Endothelial cell of umbilical vein (primary cell): Measurements from ENCODE around the gene TECTB. TPM values are rescaled to one million over a fixed set of nuclear protein-coding genes. Genes with fewer than 3 reads are reported as not detected.

Experiments used
- BruUV-seq: library from RNA; stranded (reverse); fragments of 400-500 nt; replicated peaks from 2 replicates; lab custom pipeline; 2021; lab: Mats Ljungman, UMichigan
- CTCF ChIA-PET: fragments of 300-600, 350-600 bp; sonication (Branson Sonifier 250); formaldehyde crosslinking; loops from one replicate; lab custom pipeline; 2021; ENCODE audit warnings: antibody characterized with exemption, inconsistent platforms; lab: Charles Lee
- POLR2A ChIA-PET: fragments of 300-600, 350-600 bp; sonication (Branson Sonifier 250); formaldehyde crosslinking; loops from one replicate; lab custom pipeline; 2021; ENCODE audit warnings: antibody characterized with exemption, inconsistent platforms; lab: Charles Lee
- DNase-seq: peaks from one replicate; pipeline ENCODE4 v3.0.0-alpha.2; 2011; ENCODE audit warnings: low read depth, low spot score
- FAIRE-seq: peaks from 2 replicates; lab custom pipeline; 2011; peaks lifted over from hg19 to GRCh38; lab: Jason Lieb, UNC
- H2AFZ ChIP-seq: 2 replicates; pipeline ENCODE4 v1.6.0; 2012; ENCODE audit warnings: low read depth, low read length, control low read depth, inconsistent platforms
- H3K27ac ChIP-seq: 2 replicates; pipeline ENCODE4 v1.5.1; 2011; ENCODE audit warnings: low read depth, mild to moderate bottlenecking, control low read depth, low read length, moderate library complexity; ENCODE audit not compliant: insufficient read depth
- H3K27me3 ChIP-seq, 2 experiments: 2 replicates each; pipeline versions ENCODE4 v1.6.0 to v1.6.1; 2011; ENCODE audit warnings: low read length in 2 of 2, mixed read lengths in 1 of 2; ENCODE audit not compliant: control insufficient read depth in 2 of 2, insufficient read depth in 2 of 2
- H3K36me3 ChIP-seq, 2 experiments: 2 replicates in 1 of 2; 3 replicates in 1 of 2; pipeline ENCODE4 v1.5.1; 2011; ENCODE audit warnings: low read length in 2 of 2, mild to moderate bottlenecking in 1 of 2, moderate library complexity in 1 of 2; ENCODE audit not compliant: control insufficient read depth in 2 of 2, insufficient read depth in 2 of 2; ENCODE audit errors: extremely low read depth in 1 of 2
- H3K4me1 ChIP-seq: 3 replicates; pipeline ENCODE4 v1.5.1; 2011; ENCODE audit warnings: mild to moderate bottlenecking, low read length; ENCODE audit not compliant: control insufficient read depth, insufficient read depth; ENCODE audit errors: extremely low read depth
- H3K4me2 ChIP-seq: 2 replicates; pipeline ENCODE4 v1.6.1; 2011; ENCODE audit warnings: low read length, control low read depth, mixed read lengths; ENCODE audit not compliant: insufficient read depth
- H3K4me3 ChIP-seq, 3 experiments: fragments of 200-600 bp in 1 of 3; sonication (generic), shearing (Covaris generic) in 1 of 3; replicated peaks in 1 of 3; 2 replicates each; pipeline ENCODE4 v1.5.1; 2011 to 2016; ENCODE audit warnings: control low read depth in 3 of 3, low read length in 3 of 3, mild to moderate bottlenecking in 2 of 3, inconsistent platforms in 1 of 3, low read depth in 1 of 3, moderate library complexity in 1 of 3; ENCODE audit not compliant: insufficient read depth in 1 of 3
- H3K79me2 ChIP-seq: 2 replicates; pipeline ENCODE4 v1.6.0; 2012; ENCODE audit warnings: low read length, inconsistent platforms; ENCODE audit not compliant: control insufficient read depth, insufficient read depth
- H3K9ac ChIP-seq: replicated peaks from 2 replicates; pipeline ENCODE3; 2011; ENCODE audit warnings: low read length, control low read depth; ENCODE audit not compliant: insufficient read depth; ENCODE audit errors: extremely low read depth
- H3K9me1 ChIP-seq: replicated peaks from 3 replicates; pipeline ENCODE4 v1.6.0; 2011; ENCODE audit warnings: mild to moderate bottlenecking, low read length; ENCODE audit not compliant: control insufficient read depth, insufficient read depth; ENCODE audit errors: extremely low read depth
- H3K9me3 ChIP-seq: replicated peaks from 2 replicates; pipeline ENCODE4 v1.5.1; 2012; ENCODE audit warnings: low read length, inconsistent platforms; ENCODE audit not compliant: control insufficient read depth, insufficient read depth
- H4K20me1 ChIP-seq: replicated peaks from 2 replicates; pipeline ENCODE3; 2011; ENCODE audit warnings: mild to moderate bottlenecking, low read length; ENCODE audit not compliant: control insufficient read depth, insufficient read depth; ENCODE audit errors: extremely low read depth
- EZH2 ChIP-seq: IDR thresholded peaks from 2 replicates; pipeline ENCODE4 v1.6.1; 2012; ENCODE audit warnings: borderline replicate concordance, low read depth, mild to moderate bottlenecking, moderate library complexity, low read length, inconsistent platforms; ENCODE audit not compliant: severe bottlenecking
- FOS ChIP-seq: IDR thresholded peaks from 2 replicates; pipeline ENCODE4 v1.6.1; 2011; ENCODE audit warnings: mild to moderate bottlenecking, low read length, moderate library complexity, borderline replicate concordance; ENCODE audit not compliant: insufficient read depth
- GATA2 ChIP-seq: IDR thresholded peaks from 2 replicates; pipeline ENCODE4 v1.7.0; 2011; ENCODE audit warnings: low read depth, mild to moderate bottlenecking, moderate library complexity, mixed read lengths, low read length; ENCODE audit not compliant: insufficient read length, insufficient read depth
- JUN ChIP-seq: IDR thresholded peaks from 2 replicates; pipeline ENCODE4 v1.6.1; 2011; ENCODE audit warnings: borderline replicate concordance, low read depth; ENCODE audit not compliant: insufficient read length, insufficient read depth
- MYC ChIP-seq: IDR thresholded peaks from one replicate; pipeline ENCODE4 v1.6.1; 2011; ENCODE audit warnings: mild to moderate bottlenecking, low read depth, low read length
- POLR2A ChIP-seq: IDR thresholded peaks from 2 replicates; pipeline ENCODE4 v1.6.1; 2012; ENCODE audit warnings: low read depth, mild to moderate bottlenecking, control low read depth, low read length
- POLR2AphosphoS5 ChIP-seq: IDR thresholded peaks from 2 replicates; pipeline ENCODE4 v1.6.1; 2012; ENCODE audit warnings: low read depth, mild to moderate bottlenecking, control low read depth, low read length, moderate library complexity; ENCODE audit not compliant: insufficient read depth
- dilution Hi-C: fragments of 300-500 bp; cut with MboI; formaldehyde crosslinking; loops from one replicate; pipeline ENCODE4 v1.15.0; 2019; ENCODE audit warnings: low sequenced_read_pairs; ENCODE audit not compliant: extremely low pct_ligation_motif_present
- intact Hi-C: fragments of 100-400 bp; cut with micrococcal nuclease; formaldehyde crosslinking; loops from one replicate; pipeline ENCODE4 v1.10.0; 2022
- polyA plus RNA-seq, 4 experiments: library from polyadenylated mRNA; depleted of rRNA in 3 of 4; stranded (reverse) in 3 of 4; unstranded in 1 of 4; fragments of >200 nt; gene quantifications; 2 replicates each; pipeline versions ENCODE4 v1.2.1 to v1.2.3, GENCODE V29; 2011 to 2012; ENCODE audit warnings: missing spikeins in 1 of 4
- total RNA-seq: library from RNA; stranded (reverse); gene quantifications from 2 replicates; pipeline ENCODE4 v1.2.3, GENCODE V29; 2021
- TF ChIP-seq, protein P1 (sequence below), 2 donors: IDR thresholded peaks; 1 replicate in 1 of 2; 2 replicates in 1 of 2; pipeline ENCODE4 v1.5.1; 2011; ENCODE audit warnings: low read length in 2 of 2, mild to moderate bottlenecking in 2 of 2, moderate library complexity in 2 of 2, control low read depth in 1 of 2, inconsistent platforms in 1 of 2, low read depth in 1 of 2; ENCODE audit not compliant: insufficient read depth in 1 of 2; ENCODE audit errors: extremely low read depth in 1 of 2
- TF ChIP-seq, protein P2 (sequence below): IDR thresholded peaks from 2 replicates; pipeline ENCODE4 v1.6.1; 2011; ENCODE audit not compliant: insufficient read depth, insufficient read length

The TECTB gene
- total and polyA plus RNA-seq, 2 donors (not counting 3 experiments of a cell fraction or from before 2014, with no cell fraction given): not detected

DNA sequence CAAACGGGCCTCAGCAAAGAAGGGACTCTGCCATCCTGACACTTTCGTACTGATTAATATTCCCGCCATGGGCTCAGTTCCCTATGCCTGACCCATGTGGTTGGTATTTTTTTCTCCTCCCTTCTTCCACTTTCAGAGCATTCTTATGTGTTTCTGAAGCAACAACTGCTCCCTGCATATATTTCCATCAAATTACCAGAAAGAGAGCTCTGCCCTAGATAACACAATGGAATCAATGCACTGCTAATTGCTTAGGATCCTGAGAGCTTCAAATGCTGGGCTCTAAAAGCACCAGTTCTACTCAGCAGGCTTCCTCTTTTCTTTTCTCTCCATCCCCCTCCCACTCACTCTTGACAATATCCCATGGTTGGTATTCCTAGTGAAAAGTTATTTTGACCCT lies 5.3 kb downstream of the TECTB start:
- H3K27me3 ChIP-seq: no peaks in the 10 kb centered on the region
- no peak overlapping the region for H3K4me2 ChIP-seq
- no peak overlapping the region for H2AFZ ChIP-seq
- POLR2A ChIA-PET: no interaction called here
- no peaks in the 10 kb centered on the region for H3K36me3 ChIP-seq
- no peaks in the 10 kb centered on the region for H3K4me1 ChIP-seq
- BruUV-seq: no TSS peak
- dilution Hi-C loops: no loop called here
- DNase-seq (no peak), FAIRE-seq (no peak)
- CTCF ChIA-PET: interaction anchor here (1.5 kb wide), 1 partner anchor 184 kb away, joined by 4 read pairs; no protein-coding TSS in a partner anchor
- no peak overlapping the region for H3K4me3 ChIP-seq
- no peaks in the 10 kb centered on the region for H4K20me1 ChIP-seq
- intact Hi-C loops: no loop called here
- H3K9me1 ChIP-seq: no peaks in the 10 kb centered on the region
- H3K9ac ChIP-seq: no peak overlapping the region
- H3K9me3 ChIP-seq: no peaks in the 10 kb centered on the region
- no peak overlapping the region for H3K27ac ChIP-seq
- no peaks in the 10 kb centered on the region for H3K79me2 ChIP-seq
- TF ChIP-seq FOS (no peak), GATA2 (no peak), POLR2A (no peak), POLR2AphosphoS5 (no peak), EZH2 (no peak), JUN (no peak), MYC (no peak)
- TF ChIP-seq, protein P1, sequence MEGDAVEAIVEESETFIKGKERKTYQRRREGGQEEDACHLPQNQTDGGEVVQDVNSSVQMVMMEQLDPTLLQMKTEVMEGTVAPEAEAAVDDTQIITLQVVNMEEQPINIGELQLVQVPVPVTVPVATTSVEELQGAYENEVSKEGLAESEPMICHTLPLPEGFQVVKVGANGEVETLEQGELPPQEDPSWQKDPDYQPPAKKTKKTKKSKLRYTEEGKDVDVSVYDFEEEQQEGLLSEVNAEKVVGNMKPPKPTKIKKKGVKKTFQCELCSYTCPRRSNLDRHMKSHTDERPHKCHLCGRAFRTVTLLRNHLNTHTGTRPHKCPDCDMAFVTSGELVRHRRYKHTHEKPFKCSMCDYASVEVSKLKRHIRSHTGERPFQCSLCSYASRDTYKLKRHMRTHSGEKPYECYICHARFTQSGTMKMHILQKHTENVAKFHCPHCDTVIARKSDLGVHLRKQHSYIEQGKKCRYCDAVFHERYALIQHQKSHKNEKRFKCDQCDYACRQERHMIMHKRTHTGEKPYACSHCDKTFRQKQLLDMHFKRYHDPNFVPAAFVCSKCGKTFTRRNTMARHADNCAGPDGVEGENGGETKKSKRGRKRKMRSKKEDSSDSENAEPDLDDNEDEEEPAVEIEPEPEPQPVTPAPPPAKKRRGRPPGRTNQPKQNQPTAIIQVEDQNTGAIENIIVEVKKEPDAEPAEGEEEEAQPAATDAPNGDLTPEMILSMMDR (IDR thresholded peaks at IDR 0.05; ENCODE audit: extremely low read depth in 1 of 2, insufficient read depth in 1 of 2, low read depth in 1 of 2, low read length in 2 of 2): no peak
- TF ChIP-seq, protein P2, sequence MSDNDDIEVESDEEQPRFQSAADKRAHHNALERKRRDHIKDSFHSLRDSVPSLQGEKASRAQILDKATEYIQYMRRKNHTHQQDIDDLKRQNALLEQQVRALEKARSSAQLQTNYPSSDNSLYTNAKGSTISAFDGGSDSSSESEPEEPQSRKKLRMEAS: no peak
